GM23338 (cell line): ENCODE data around the gene AKIRIN2. TPM values are rescaled to one million over a fixed set of nuclear protein-coding genes. Genes with fewer than 3 reads are reported as not detected.

Experiments
- polyA plus RNA-seq: library from polyadenylated mRNA; unstranded; fragments of >200 nt; fragmentation: Nextera tagmentation; extraction: Ambion mirVana; gene quantifications from 2 replicates; pipeline ENCODE4 v1.2.1, GENCODE V29; 2016
- small RNA-seq: library from RNA; depleted of rRNA; stranded (forward); fragments of <200 nt; gene quantifications from one replicate; pipeline ENCODE3, GENCODE V24; 2014; ENCODE audit warnings: low replicate concordance
- total RNA-seq: library from RNA; depleted of rRNA; stranded (reverse); fragments of >200 nt; shearing (Covaris generic); gene quantifications from 2 replicates; pipeline ENCODE4 v1.2.3, GENCODE V29; 2014; rRNA removed

AKIRIN2 gene
- total and polyA plus RNA-seq, 2 experiments from 2014 or later = 62.1 to 98.1 TPM

Small RNA genes lying within 50 kb of the gene (small RNA-seq; reads per million reads assigned to genes)
- not detected for gene RF01210

Other genes starting within 250 kb of the AKIRIN2 start
- 11.1 and 11.8 TPM in 2 replicates for gene SLC35A1, start 229.3 kb downstream of the AKIRIN2 start, total RNA-seq
- 13.6 and 15.1 TPM in 2 replicates for gene SLC35A1, start 229.3 kb downstream of the AKIRIN2 start, polyA plus RNA-seq
- gene RARS2, start 112.2 kb downstream of the AKIRIN2 start, total RNA-seq = 29.6 and 31.8 TPM in 2 replicates
- 33.9 and 38.5 TPM in 2 replicates for gene RARS2, start 112.2 kb downstream of the AKIRIN2 start, polyA plus RNA-seq
- 53.1 and 64.9 TPM in 2 replicates for gene ORC3, start 112.1 kb downstream of the AKIRIN2 start, total RNA-seq
- 78.4 and 80.7 TPM in 2 replicates for gene ORC3, start 112.1 kb downstream of the AKIRIN2 start, polyA plus RNA-seq